GM18507 (cell line): ENCODE data around the gene KCNG2.

ENCODE experiments used
- DNase-seq: peaks from one replicate; pipeline ENCODE4 v3.0.0; 2011; ENCODE audit warnings: low read depth; ENCODE audit not compliant: insufficient read length; ENCODE audit errors: extremely low spot score
- FAIRE-seq: peaks from 2 replicates; lab custom pipeline; 2011; peaks lifted over from hg19 to GRCh38; lab: Jason Lieb, UNC

The KCNG2 gene

GRCh38 chr18:79795446-79795845, 2.3 kb upstream of the KCNG2 start:
- DNase-seq (no peak), FAIRE-seq (no peak)

DNA sequence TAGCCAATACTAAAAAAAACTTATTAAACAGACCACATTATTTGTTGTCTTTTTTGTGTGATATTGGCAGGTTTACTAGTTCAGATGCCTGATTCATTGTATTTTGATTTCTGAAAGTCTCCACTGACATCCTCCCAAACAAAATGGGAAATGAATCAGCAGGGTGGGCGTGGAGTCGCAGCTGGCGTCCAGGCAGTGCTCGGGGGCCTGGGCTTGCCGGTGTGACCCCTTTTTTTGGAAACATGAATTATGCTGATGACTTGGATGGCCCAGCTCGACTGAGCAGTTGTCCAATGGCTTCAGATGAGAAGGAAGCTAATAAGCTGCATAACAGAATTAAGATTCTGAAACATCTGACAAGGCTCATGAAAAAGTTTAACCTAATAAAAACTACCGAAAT, 1.7 kb upstream of the KCNG2 start:
- DNase-seq (no peak), FAIRE-seq (no peak)

- FAIRE-seq (no peak), DNase-seq (no peak)
Measured at GRCh38 chr18:79796531-79797405, 970 bp upstream of the KCNG2 start.

DNA sequence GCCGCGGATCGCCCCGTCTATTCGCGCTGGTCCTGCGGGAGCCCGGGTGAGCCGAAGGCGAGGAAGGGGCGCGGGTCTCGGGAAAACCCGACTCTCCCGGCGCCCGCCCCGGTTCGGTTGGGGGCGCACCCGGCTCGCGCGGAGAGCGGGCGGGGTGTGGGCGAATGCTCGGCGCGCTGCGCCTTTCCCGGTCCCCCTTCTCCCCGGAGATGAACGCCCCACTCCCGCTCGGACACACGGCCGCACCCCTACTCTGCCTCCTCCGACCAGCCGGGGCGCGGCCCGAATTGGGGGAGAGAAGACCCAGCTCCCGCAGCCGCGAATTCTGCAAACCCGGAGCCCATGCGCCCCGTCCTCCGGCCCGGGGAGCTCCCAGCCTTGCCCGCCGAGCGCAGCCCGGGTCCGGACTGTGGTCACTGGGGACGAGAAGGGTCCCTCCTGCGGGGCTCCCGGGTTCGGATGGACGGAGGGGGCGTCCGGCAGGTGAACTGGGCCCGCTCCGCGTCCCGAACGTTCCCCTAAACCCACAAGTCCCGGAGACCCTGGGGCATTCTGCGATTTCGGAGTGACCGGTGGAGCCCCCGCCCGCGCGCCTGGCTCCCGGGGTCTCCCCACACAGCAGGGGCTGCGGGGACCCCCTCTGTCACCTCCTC, 734 bp downstream of the KCNG2 start:
- no peak for FAIRE-seq

GRCh38 chr18:79798999-79799370, 1.2 kb downstream of the KCNG2 start:
- DNase-seq (no peak), FAIRE-seq (no peak)

More for the DNA sequence above, 734 bp downstream of the KCNG2 start:
- DNase-seq = no peak

DNA sequence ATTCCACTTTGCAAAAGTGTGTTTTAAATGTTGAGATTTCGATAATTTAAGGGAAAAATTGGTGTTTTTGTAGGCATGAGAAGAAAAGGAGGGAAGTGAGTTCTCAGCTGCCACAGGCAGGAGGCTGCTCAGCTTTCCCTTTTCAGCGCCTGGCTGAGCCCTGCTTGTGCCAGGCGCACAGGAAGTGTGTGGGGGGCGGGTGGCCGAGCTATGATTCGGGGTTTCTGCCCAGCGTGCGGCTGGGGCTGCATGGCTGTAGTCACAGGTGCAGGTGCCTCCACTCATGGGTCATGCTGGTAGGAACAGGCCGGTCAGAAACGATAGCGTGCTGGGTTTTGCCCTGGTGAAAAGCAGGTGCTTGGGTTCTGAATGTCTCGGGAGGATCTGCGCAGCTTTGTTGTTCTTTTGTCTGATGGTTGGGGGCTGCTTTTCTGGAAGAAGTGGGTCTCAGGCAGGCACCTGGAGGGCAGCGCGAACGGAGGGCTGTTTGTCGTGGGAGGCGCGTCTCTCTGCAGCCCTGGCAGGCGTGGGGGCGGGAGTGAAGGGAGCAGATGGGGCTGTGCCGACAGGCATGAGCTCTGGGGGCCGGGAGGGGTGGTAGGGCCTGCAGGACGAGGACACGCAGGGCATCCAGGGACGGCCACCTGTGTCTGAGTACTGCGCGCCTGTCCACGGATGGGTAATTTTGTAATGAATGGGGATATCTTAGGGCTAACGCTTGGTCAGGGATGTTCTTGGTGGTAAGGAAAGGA, 2.1 kb downstream of the KCNG2 start:
- FAIRE-seq (no peak), DNase-seq (no peak)

GRCh38 chr18:79800371-79801180, 2.8 kb downstream of the KCNG2 start:
- DNase-seq = no peak

GRCh38 chr18:79801217-79801616, 3.5 kb downstream of the KCNG2 start:
- FAIRE-seq = no peak
- no peak for DNase-seq

More at GRCh38 chr18:79800371-79801180, 2.8 kb downstream of the KCNG2 start:
- FAIRE-seq = no peak

DNA sequence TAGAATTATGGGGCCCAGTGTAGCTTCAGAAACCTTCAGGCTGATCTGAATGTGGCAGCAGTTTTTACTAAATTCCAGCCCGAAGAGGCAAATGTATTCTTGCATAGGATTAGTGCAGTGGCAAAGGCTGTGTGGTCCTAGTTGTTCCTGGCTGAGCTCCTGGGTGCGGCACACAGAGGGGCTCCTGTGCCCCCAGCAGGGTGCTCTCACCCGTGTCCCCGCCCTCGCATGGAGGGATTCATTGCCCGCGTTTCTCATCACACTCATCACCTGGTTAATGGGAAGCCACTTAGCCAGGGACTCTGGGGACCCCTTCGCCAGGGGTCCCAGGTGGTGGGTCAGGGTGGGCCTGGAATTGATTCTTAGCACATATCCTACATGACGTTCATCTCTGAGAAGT, 3.9 kb downstream of the KCNG2 start:
- FAIRE-seq (no peak), DNase-seq (no peak)

GRCh38 chr18:79802298-79802697, 4.6 kb downstream of the KCNG2 start:
- FAIRE-seq = no peak

GRCh38 chr18:79803611-79804051, 5.9 kb downstream of the KCNG2 start:
- FAIRE-seq (no peak), DNase-seq (no peak)

More at GRCh38 chr18:79802298-79802697, 4.6 kb downstream of the KCNG2 start:
- DNase-seq = no peak

- DNase-seq = no peak
Measured at GRCh38 chr18:79804130-79804787, 6.5 kb downstream of the KCNG2 start.

DNA sequence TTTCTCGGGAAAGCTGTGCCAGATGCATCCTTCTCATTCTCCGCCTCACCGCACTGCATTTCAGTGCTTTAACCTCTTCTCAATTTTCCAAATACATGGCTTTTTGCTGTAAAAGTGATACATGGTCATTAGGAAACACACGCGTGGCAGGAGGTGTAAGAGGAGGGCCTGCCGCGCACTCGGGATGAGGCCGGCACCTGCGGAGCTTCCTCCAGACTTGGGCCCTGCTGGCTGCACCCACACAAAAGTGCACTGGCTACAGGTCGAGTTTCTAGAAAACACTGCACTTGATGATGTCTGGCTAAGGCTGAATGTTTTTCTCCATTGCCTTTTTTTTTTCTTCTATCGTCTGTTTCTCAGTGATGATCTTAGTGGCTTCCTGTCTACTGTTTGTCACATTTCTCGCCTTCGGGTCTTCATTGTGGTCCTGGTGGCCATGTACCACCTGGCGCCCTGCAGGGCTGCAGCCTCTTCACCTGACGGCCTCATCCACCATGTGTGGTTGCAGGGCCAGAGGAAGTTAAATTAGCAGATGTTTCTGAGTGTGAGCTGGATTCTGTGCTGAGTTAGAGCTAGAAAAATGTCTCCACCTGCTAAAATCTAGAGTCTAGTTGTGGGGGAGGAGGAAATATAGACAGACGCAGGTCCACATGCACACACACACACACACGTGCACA, 7.6 kb downstream of the KCNG2 start:
- DNase-seq (no peak), FAIRE-seq (no peak)

More at GRCh38 chr18:79804130-79804787, 6.5 kb downstream of the KCNG2 start:
- no peak for FAIRE-seq

GRCh38 chr18:79805926-79806487, 8.3 kb downstream of the KCNG2 start:
- DNase-seq = no peak
- no peak for FAIRE-seq

- FAIRE-seq = no peak
- DNase-seq = no peak
Measured at GRCh38 chr18:79806976-79807841, 9.5 kb downstream of the KCNG2 start.

DNA sequence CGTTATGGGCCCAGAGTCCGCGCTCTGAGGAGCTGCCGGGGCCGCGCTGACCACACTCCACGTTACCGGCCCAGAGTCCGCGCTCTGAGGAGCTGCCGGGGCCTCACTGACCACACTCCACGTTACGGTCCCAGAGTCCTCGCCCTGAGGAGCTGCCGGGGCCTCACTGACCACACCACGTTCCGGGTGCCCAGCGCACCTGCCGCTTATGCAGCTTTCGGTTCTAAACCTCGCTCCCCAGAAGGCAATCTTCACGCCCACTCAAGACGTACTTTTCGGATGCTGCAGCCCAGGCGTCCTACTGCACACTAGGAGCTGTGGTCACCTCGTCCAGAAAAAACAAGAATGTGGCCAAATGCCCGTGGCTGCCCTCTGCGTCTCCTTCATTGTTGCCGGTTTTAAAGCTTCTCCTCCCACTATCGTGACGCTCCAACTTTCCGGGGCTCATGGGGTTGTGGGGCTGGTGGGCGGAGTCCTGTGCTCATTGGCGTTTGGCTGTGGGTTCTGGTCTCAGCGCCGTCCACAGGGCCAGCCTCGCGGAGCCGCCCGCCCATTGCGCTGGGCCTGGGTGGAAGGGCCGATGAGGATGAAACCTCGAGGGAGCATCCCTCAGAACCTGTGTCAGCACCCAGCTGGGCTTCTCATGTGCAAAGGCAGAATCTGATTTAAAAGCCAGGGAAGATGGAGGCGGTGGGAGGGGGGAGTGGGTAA, 11.9 kb downstream of the KCNG2 start:
- DNase-seq (no peak), FAIRE-seq (no peak)
